Activated naive CD8-positive, alpha-beta T cell (primary cell): Measurements from ENCODE around the gene PTTG1IP.

ENCODE experiments used
- H3K27ac Mint-ChIP-seq: one replicate; pipeline ENCODE4 v1.8.0; 2021; ENCODE audit warnings: mixed read lengths
- H3K27me3 Mint-ChIP-seq: one replicate; pipeline ENCODE4 v1.8.0; 2021; ENCODE audit warnings: mixed read lengths
- H3K36me3 Mint-ChIP-seq: one replicate; pipeline ENCODE4 v1.8.0; 2021; ENCODE audit warnings: mixed read lengths
- H3K4me1 Mint-ChIP-seq: one replicate; pipeline ENCODE4 v1.8.0; 2021; ENCODE audit warnings: low read depth, mixed read lengths
- H3K4me3 Mint-ChIP-seq: one replicate; pipeline ENCODE4 v1.8.0; 2021; ENCODE audit warnings: mild to moderate bottlenecking, mixed read lengths
- H3K9me3 Mint-ChIP-seq: one replicate; pipeline ENCODE4 v1.8.0; 2021; ENCODE audit warnings: low read depth, mixed read lengths

PTTG1IP gene

DNA sequence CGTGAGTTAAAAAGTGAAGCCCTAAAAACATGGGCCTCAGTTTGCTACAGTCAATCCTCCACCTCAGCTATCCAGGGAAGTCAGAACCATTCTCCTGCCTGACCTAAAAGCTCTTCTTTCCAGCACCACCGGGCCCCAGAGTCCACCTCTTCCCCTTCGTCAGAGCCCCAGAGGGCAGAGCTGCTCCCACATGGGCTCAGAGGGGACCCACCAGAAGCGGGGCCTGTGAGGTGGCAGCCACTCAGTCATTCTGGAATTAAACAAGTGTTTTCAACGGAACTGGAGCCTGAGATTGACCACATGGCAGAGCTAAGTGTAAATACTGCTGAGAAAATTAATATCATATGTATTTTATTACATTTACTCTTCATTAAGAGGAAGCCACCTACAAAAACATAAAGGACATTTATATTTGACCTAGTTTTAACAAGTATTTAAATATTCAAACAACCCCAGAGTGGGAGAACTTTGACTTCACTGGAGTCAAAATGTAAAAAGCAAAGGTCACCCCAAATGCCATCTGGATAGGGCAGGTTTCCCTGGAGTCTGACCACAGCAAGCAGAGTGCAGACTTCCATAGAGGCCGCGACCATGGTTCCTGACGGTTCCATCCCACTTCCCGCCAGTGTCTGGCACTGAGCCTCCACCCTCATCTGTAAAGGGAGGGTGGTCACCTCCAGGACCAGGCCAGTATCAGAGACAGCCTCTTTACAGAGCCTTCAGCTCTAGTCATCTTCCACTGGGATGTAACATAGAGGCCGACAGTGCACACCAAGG, 57.5 kb downstream of the PTTG1IP start:
- Mint-ChIP-seq H3K4me3 (peak overlapping the region; percentile 80), H3K4me1 (peaks cover 17% of the 10 kb centered on the region), H3K9me3 (no peaks in the 10 kb centered on the region), H3K27ac (no peak overlapping the region), H3K27me3 (no peaks in the 10 kb centered on the region), H3K36me3 (no peaks in the 10 kb centered on the region)

DNA sequence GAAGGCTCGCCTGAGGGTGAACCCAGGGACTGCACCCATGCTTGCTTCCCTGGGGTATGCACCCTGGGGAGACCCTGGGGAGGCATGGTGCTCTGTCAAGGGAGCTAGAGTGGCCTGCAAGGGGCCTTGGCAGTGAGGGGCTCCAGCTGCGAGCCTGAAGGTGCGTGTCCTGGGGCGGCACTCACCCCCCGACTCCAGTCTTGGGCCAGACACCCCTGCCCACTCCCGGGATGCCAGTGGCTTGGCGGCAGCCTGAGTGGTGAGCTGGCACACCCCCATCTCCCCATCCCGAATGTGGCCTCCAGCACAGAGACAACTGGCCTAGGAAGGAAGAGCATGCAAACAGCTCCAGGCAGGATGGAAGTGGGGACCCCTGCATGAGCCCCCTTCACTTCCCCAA, 58.3 kb downstream of the PTTG1IP start:
- no peaks in the 10 kb centered on the region for H3K9me3 Mint-ChIP-seq
- no peaks in the 10 kb centered on the region for H3K27me3 Mint-ChIP-seq
- peaks cover 19% of the 10 kb centered on the region for H3K4me1 Mint-ChIP-seq
- no peaks in the 10 kb centered on the region for H3K36me3 Mint-ChIP-seq
- H3K4me3 Mint-ChIP-seq, result peak overlapping the region; percentile 80
- H3K27ac Mint-ChIP-seq, result no peak overlapping the region

DNA sequence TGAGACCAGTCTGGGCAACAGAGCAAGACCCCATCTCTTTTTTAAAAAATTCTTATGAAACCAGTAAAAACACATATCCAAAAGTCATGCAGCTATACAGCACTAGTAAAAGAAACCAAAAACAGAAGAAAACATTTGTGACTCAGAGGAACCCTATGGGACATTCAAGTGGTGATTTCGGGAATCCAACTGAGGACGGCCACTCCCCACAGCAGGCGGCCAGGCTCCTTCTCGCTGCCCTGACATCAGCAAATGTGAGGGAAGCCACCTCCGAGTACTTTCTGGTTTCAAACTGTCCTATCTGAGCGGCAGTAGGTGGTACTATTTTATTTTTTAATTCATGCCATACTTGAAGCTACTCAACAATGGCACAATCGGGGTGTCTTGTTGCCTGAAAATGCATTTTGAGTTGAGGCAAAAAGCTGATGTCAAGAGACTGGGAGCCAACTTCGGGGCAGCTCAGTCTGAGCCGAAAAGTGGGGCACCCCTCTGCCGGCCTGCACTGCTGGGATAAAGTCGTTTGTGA, 58.9 kb downstream of the PTTG1IP start:
- no peak overlapping the region for H3K4me3 Mint-ChIP-seq

DNA sequence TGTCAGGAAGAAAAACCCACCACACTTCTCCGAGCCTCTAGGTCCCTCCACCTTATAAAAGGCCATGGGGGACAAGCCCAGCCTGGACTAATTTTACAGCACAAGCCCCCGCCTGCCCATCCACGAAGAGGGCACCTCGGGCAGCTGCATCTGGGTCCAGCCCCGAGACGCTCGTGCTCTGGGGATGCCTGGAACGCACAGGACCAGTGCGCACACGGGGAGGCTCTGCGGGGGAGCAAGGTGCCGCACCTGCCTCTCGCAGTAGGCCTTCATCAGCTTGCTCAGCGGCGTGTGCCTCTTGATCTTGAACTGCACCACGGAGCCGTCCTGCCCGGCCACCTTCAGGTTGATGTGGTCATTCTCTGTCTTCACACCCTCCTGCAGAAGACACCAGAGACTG, 59.8 kb downstream of the PTTG1IP start:
- H3K4me1 Mint-ChIP-seq, result peaks cover 19% of the 10 kb centered on the region
- H3K36me3 Mint-ChIP-seq, result peaks cover 2% of the 10 kb centered on the region
- H3K4me3 Mint-ChIP-seq, result no peak overlapping the region
- H3K27me3 Mint-ChIP-seq, result no peaks in the 10 kb centered on the region
- no peak overlapping the region for H3K27ac Mint-ChIP-seq
- H3K9me3 Mint-ChIP-seq, result no peaks in the 10 kb centered on the region

More for the DNA sequence above, 58.9 kb downstream of the PTTG1IP start:
- H3K4me1 Mint-ChIP-seq, result peaks cover 19% of the 10 kb centered on the region
- no peaks in the 10 kb centered on the region for H3K27me3 Mint-ChIP-seq
- no peaks in the 10 kb centered on the region for H3K9me3 Mint-ChIP-seq
- peaks cover 2% of the 10 kb centered on the region for H3K36me3 Mint-ChIP-seq
- no peak overlapping the region for H3K27ac Mint-ChIP-seq

DNA sequence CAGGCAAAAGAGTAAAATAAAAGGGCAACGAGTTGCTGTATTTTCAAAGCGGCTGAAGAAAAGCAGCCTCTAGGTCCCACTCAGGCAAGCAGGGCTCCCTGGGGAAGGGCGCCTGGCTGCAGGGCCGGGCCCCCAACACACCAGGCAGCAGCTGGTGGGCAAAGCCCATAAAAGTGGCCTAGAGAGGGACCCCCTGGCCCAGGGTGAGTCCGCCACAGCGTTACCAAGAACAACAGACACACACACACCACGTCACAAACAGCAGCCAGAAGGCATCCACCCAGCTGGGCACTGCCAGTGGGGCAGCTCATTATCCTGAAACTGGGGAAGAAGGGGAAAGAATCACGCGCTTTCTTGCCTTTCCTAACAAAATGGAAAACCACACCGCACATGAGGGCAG, 60.3 kb downstream of the PTTG1IP start:
- Mint-ChIP-seq H3K27ac (no peak overlapping the region), H3K9me3 (no peaks in the 10 kb centered on the region), H3K27me3 (no peaks in the 10 kb centered on the region), H3K4me1 (peaks cover 19% of the 10 kb centered on the region), H3K4me3 (no peak overlapping the region), H3K36me3 (peaks cover 2% of the 10 kb centered on the region)

DNA sequence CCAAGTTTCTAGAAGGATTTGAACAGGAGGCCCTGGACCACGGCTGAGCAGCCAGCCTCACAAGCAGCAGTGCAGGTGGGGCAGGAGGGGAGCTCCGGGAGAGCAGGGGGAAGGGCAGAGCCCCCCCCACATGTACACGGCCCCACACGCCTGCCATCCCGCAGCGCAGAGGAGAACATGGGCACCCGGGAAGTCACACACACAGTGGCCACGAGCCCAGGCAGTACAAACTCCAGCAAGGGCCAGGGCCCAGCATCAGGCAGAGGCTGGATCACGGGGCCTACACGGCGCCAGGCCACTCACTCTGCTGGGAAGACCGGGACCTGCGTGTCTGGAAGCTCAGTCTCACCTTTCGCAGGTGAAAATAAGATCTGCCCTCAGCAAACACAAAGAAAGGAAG, 60.9 kb downstream of the PTTG1IP start:
- peaks cover 2% of the 10 kb centered on the region for H3K36me3 Mint-ChIP-seq
- no peak overlapping the region for H3K27ac Mint-ChIP-seq
- H3K9me3 Mint-ChIP-seq, result no peaks in the 10 kb centered on the region
- H3K4me3 Mint-ChIP-seq, result no peak overlapping the region
- H3K4me1 Mint-ChIP-seq, result peaks cover 19% of the 10 kb centered on the region
- no peaks in the 10 kb centered on the region for H3K27me3 Mint-ChIP-seq

DNA sequence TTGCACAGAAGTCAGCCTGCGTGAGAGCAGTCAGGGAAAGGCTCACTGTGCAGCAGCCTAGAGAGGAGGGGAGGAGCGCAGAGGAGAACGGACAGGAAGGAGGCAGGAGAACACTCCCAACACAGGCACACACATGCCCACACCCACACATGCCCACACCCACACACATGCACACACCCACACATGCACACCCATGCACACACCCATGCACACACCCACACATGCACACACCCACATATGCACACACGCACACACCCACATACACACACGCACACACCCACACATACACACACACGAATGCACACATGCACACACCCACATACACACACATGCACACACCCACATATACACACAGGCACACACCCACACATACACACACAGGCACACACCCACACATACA, 62.7 kb downstream of the PTTG1IP start:
- peak overlapping the region; percentile 64 for H3K27ac Mint-ChIP-seq
- H3K4me1 Mint-ChIP-seq, result peaks cover 13% of the 10 kb centered on the region
- no peaks in the 10 kb centered on the region for H3K9me3 Mint-ChIP-seq
- H3K4me3 Mint-ChIP-seq, result no peak overlapping the region
- H3K36me3 Mint-ChIP-seq, result peaks cover 2% of the 10 kb centered on the region
- no peaks in the 10 kb centered on the region for H3K27me3 Mint-ChIP-seq

DNA sequence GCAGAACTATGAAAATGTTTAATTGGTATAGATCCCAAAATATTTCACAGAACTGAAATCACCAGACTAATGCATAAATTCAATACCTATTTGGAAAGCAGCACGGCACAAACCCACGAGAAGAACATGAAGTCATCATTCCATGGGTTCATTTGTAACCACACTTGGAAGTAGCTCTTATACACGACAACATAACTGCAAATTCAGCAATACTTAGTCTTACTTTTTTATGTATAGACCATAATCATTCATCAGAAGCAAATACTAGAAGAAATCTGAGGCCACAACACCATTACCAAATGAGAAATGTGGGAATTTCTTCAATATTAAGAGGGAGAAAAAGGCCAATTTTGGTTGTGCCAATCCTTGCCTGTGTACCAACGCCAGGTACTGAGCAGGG, 67.6 kb downstream of the PTTG1IP start:
- Mint-ChIP-seq H3K27ac (no peak overlapping the region), H3K9me3 (no peaks in the 10 kb centered on the region), H3K4me3 (no peak overlapping the region), H3K36me3 (peaks cover 10% of the 10 kb centered on the region), H3K27me3 (no peaks in the 10 kb centered on the region), H3K4me1 (peaks cover 16% of the 10 kb centered on the region)

DNA sequence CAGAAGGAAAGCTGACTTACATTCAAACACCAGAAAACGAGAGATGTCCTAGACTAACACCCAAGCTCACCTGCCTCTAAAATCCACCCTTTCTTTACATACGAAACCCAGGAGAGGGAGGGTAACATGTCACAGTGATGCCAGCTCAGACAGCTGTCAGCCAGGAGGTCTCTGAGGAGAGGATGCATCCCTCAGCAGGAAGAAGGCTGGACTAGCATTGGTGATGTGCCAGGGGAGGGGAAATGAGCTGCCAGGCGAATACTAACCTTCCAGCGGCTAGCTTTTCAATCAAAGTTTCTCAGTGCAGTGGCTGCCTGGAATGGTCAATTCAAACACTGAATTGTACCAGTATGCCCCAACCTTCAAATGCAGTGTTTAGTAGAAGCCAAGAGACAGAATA, 68.3 kb downstream of the PTTG1IP start:
- Mint-ChIP-seq H3K36me3 (peaks cover 10% of the 10 kb centered on the region), H3K9me3 (no peaks in the 10 kb centered on the region), H3K27me3 (no peaks in the 10 kb centered on the region)

DNA sequence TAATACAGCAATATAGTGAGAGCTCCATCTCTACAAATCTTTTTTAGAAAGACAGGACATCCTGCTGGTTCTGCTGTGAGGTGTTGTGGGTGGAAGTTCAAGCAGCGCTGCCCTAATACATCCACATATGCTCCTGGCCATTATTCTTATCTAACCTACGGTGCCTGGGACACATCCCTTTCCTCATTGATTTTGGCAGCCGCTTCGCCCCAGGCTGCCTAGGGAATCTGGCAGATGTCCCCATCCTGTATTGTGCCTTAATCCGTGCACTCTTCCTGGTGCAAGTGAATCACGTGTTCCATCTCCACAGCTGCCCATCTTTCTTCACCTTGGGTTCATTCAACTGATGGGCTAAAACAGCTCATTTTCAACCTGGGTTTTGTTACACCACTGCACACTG, 68.7 kb downstream of the PTTG1IP start:
- no peaks in the 10 kb centered on the region for H3K27me3 Mint-ChIP-seq
- no peaks in the 10 kb centered on the region for H3K9me3 Mint-ChIP-seq
- H3K4me1 Mint-ChIP-seq, result peaks cover 27% of the 10 kb centered on the region
- H3K4me3 Mint-ChIP-seq, result no peak overlapping the region
- peaks cover 11% of the 10 kb centered on the region for H3K36me3 Mint-ChIP-seq
- no peak overlapping the region for H3K27ac Mint-ChIP-seq

More for the DNA sequence above, 68.3 kb downstream of the PTTG1IP start:
- Mint-ChIP-seq H3K27ac (no peak overlapping the region), H3K4me3 (no peak overlapping the region), H3K4me1 (peaks cover 22% of the 10 kb centered on the region)

DNA sequence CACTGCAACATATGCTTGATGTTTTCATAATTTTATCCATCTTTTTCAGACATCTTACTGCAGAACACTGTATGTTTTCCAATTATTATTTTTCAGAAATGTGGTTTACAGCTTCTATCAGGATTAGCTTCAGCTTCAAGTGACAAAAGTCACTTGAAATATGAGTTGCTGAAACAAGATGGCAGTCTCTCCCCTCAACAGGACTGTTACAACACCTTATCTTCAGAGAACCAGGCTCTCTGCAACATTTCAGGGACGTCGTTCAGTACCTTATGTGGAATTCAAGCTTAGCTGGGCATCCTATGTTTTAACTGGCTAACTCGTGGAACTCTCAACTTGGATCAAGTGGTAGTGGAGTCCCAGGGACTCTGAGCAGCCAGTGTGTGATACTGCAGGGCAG, 69.8 kb downstream of the PTTG1IP start:
- peaks cover 38% of the 10 kb centered on the region for H3K4me1 Mint-ChIP-seq
- H3K27me3 Mint-ChIP-seq, result no peaks in the 10 kb centered on the region
- peak overlapping the region; percentile 94 for H3K4me3 Mint-ChIP-seq
- H3K27ac Mint-ChIP-seq, result peak overlapping the region; percentile 41
- H3K36me3 Mint-ChIP-seq, result peaks cover 13% of the 10 kb centered on the region
- H3K9me3 Mint-ChIP-seq, result no peaks in the 10 kb centered on the region

DNA sequence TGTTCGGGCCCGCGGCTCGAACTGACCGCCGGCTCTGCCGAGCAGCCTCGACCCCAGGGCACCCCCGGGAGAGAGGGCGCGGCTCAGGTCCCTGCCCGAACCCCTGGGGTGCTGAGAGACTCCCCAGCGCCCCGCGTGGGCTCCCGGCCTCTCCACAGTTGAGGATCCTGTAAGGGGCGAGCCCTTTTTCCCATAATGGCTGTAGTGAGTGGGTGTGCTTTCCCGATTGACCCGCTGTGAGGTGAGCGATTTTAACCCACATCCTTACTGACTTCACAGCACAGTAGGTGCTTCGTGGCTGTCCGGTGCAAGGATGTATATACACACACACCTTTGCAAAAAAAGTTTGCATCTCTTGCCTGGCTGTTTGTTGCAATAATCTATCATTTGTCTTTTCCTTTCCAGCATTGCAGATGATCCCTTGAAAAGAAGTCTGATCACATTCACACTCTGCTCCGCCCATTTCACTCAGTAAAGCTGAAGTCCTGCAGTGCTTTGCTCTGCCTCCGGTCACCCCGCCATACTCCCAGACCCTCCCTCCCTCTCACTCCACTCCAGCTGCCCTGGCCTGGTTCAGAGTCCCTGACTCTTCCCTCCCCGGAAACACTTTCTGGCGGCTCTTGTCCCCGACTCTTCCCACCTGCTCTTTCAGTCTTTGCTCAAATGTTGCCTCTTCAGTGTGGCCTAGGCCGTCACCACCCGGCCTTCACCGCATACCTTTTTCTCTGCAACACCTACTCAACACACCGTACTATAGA, 70.9 kb downstream of the PTTG1IP start:
- Mint-ChIP-seq H3K27ac (peak overlapping the region; percentile 91), H3K27me3 (no peaks in the 10 kb centered on the region), H3K4me1 (peaks cover 47% of the 10 kb centered on the region), H3K9me3 (no peaks in the 10 kb centered on the region), H3K36me3 (peaks cover 15% of the 10 kb centered on the region), H3K4me3 (peak overlapping the region; percentile 94)

DNA sequence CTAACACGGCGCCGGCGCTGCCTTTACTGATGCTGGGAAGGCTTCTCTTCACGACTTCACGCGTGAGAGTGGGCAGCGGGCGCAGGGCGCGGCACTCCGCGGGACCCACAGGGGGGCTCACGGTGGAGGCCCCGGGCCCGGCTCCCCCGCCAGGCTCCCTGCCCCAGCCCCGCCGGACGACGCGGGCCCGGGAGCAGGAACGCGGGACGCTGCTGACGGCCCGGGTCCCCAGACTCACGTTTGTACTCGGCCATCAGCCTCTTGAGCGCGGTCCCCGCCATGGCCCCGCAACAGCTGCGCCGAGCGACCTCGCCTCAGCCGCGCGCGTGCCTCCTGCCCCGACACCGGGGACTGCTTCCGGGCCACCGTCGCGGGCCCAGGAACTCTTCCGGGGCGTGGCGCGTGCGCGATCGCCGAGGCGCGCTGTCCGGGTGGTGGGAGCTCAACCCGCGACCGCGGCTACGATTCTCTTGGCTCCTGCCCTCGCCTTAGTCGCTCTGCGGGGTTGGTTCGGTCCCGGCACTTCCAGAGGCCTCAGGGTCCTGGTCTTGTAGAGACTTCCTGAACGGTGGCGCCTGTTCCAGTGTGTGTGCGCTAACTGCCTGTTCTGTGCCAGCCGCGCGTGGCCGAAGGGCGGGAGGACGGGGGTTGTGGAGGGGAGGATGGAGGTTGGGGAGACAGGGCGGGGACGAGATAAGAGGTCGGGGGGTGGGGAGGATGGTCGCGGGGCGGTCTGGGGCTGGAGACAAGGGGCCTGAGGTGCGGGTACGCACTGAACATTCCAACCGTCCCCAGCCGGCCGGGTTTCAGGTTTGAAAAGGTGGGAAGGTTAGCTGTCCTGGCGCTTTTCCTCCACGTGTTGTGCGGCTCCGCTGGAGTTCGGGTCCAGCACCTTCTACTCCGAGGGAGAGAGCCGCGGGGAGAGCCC, 71.8 kb downstream of the PTTG1IP start, which contains the start of gene UBE2G2:
UBE2G2 (minus strand) TSS at position 353 of the 928 bp plus-strand sequence; CDS start at position 281, 72 bp downstream.
- Mint-ChIP-seq H3K4me3 (peak within 1 kb of the TSS; percentile 100), H3K4me1 (peaks cover 52% of the 10 kb centered on the region), H3K27ac (peak within 1 kb of the TSS; percentile 97), H3K9me3 (no peaks in the 10 kb centered on the region), H3K36me3 (peaks cover 19% of the 10 kb centered on the region), H3K27me3 (no peaks in the 10 kb centered on the region)

DNA sequence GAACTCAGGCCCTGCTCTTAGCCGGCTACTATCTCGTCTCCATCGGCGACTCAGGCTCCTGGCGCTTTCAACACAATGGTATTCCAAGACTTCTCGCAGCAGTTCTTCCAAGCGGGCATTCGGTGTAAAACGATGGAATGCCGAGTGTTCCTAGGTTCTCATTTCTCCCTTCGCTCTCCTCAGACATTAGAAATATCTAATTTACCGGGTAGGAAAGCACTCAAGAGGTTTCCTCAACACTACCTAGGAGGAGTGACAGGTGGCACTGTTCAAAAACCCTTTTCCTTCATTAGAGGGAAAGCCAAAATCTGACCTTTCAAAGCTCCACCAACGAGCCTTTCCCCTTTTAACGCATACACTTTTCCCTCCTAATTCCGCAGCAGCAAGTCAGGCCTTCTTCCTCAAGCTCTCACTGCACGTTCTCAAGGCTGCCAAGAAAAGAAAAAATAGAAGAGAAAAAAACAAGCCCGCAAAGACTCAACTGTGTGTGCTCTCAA, 72.5 kb downstream of the PTTG1IP start:
- Mint-ChIP-seq H3K9me3 (no peaks in the 10 kb centered on the region), H3K4me1 (peaks cover 59% of the 10 kb centered on the region), H3K27ac (peak overlapping the region; percentile 97), H3K36me3 (peaks cover 19% of the 10 kb centered on the region), H3K4me3 (peak overlapping the region; percentile 100), H3K27me3 (no peaks in the 10 kb centered on the region)
